NCI-H510A treated with DMSO at 0.1 percent for 48 hours (cell line): ENCODE measurements around the gene ASCC1.
"Not testable (repeated sequence)": the region's sequence is repeated elsewhere in the genome, so short reads cannot be mapped to it uniquely, and the experiment has no call there.

Experiments used
- DNase-seq: peaks from one replicate; lab custom pipeline; 2025; lab: John Stamatoyannopoulos, UW

Gene ASCC1

GRCh38 chr10:72215611-72216549 lies at the start of gene ASCC1, which contains the start of gene ANAPC16:
ASCC1 (minus strand) TSS chr10:72216276; CDS start chr10:72213298, 2,978 bp downstream.
ANAPC16 (plus strand) TSS chr10:72216012; CDS start chr10:72223915, 7,903 bp downstream.
- peak; percentile 93 for DNase-seq

GRCh38 chr10:72265508-72265907 lies 49.4 kb upstream of the ASCC1 start:
- no peak for DNase-seq

- no peak for DNase-seq
These were observed 48.5 kb upstream of the ASCC1 start for GRCh38 chr10:72264536-72264935.

GRCh38 chr10:72263613-72264241 lies 47.7 kb upstream of the ASCC1 start:
- peak; percentile 92 for DNase-seq

- no peak for DNase-seq
These were observed 45.8 kb upstream of the ASCC1 start for GRCh38 chr10:72261784-72262404.

GRCh38 chr10:72260976-72261783 lies 45.1 kb upstream of the ASCC1 start:
- DNase-seq, result no peak

- no peak for DNase-seq
These were observed 44.3 kb upstream of the ASCC1 start for GRCh38 chr10:72260239-72260975.

GRCh38 chr10:72259491-72260238 lies 43.6 kb upstream of the ASCC1 start:
- DNase-seq, result no peak

- DNase-seq, result no peak
These were observed 42.5 kb upstream of the ASCC1 start for GRCh38 chr10:72258617-72259016.

GRCh38 chr10:72257051-72257892 lies 41.2 kb upstream of the ASCC1 start:
- no peak for DNase-seq

GRCh38 chr10:72255977-72256729 lies 40.1 kb upstream of the ASCC1 start:
- no peak for DNase-seq

- DNase-seq, result peak; percentile 62
These were observed 38.9 kb upstream of the ASCC1 start for GRCh38 chr10:72254813-72255568.

GRCh38 chr10:72253578-72253977 lies 37.5 kb upstream of the ASCC1 start:
- DNase-seq, result no peak

GRCh38 chr10:72252972-72253371 lies 36.9 kb upstream of the ASCC1 start:
- no peak for DNase-seq

GRCh38 chr10:72251635-72252034 lies 35.6 kb upstream of the ASCC1 start:
- DNase-seq, result no peak

- no peak for DNase-seq
These were observed 34.6 kb upstream of the ASCC1 start for GRCh38 chr10:72250666-72251065.

- DNase-seq, result not testable (repeated sequence)
These were observed 33.2 kb upstream of the ASCC1 start for GRCh38 chr10:72249176-72249862.
